GM12873 (cell line): ENCODE data around the gene EEPD1.

Experiments
- TF ChIP-seq, protein P1 (sequence below): IDR thresholded peaks from 2 replicates; pipeline ENCODE4 v1.5.1; 2012; ENCODE audit warnings: low read depth, mild to moderate bottlenecking, moderate library complexity, low read length, control low read depth; ENCODE audit not compliant: insufficient read depth; ENCODE audit errors: missing control alignments

The EEPD1 gene

DNA sequence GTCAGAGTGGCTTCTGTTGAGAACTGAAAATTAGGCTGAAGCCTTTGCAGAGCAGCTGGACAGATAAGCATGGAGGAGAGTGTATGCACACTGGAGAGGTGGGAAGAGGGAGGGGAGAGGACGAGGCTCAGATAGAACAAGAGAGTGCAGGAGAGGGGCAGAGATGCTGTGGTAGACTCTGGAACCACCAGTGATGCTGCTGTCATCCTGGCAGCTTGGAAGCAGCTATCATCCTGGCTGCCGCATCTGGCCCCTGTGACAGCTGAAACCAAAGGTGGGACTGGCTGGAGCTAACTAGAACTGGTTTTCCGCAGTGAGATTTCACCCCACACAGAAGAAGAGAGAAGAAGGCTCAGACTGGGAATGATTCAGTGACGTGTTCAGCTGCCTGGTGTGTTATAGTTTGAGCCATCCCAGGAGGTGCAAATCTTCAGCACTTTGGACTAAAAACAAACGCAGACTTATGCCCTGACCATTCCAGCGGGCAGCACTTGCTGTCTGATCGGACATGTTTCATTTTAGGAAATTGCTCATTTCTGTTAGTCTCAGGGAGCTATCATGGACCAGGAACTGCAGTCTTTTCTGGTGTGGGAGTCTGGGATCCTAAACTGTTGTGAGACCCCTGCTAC is 38.4 kb downstream of the EEPD1 start:
- TF ChIP-seq, protein P1, sequence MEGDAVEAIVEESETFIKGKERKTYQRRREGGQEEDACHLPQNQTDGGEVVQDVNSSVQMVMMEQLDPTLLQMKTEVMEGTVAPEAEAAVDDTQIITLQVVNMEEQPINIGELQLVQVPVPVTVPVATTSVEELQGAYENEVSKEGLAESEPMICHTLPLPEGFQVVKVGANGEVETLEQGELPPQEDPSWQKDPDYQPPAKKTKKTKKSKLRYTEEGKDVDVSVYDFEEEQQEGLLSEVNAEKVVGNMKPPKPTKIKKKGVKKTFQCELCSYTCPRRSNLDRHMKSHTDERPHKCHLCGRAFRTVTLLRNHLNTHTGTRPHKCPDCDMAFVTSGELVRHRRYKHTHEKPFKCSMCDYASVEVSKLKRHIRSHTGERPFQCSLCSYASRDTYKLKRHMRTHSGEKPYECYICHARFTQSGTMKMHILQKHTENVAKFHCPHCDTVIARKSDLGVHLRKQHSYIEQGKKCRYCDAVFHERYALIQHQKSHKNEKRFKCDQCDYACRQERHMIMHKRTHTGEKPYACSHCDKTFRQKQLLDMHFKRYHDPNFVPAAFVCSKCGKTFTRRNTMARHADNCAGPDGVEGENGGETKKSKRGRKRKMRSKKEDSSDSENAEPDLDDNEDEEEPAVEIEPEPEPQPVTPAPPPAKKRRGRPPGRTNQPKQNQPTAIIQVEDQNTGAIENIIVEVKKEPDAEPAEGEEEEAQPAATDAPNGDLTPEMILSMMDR, result no peak

GRCh38 chr7:36192053-36192824 is 39.2 kb downstream of the EEPD1 start:
- TF ChIP-seq, protein P1, result no peak

GRCh38 chr7:36192877-36193276 is 39.8 kb downstream of the EEPD1 start:
- TF ChIP-seq, protein P1, result no peak

DNA sequence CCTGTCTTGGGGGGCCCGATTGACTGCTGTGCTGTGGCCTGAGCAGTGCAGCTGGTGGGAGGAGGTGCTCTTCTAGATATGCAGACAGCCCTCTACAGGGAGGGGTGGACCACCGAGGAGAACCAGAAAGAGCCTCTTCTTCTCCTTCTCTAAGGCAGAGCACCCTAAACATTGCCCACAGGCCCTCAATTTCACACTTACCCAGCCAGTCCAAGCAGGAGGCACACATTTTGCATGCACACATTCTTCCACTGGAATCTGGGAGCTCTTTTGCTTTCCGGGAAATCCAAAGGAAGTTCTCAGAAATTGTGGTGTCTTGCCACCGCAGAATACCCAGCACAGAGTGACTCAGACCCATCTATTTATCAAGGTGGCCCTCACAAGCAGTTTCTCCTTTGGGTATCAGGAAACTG is 45.8 kb downstream of the EEPD1 start:
- TF ChIP-seq, protein P1, result no peak

- TF ChIP-seq, protein P1, result no peak
These were observed 46.3 kb downstream of the EEPD1 start for GRCh38 chr7:36199329-36199728.

- TF ChIP-seq, protein P1, result no peak
These were observed 48.2 kb downstream of the EEPD1 start for GRCh38 chr7:36201122-36201723.

GRCh38 chr7:36202398-36202797 is 49.3 kb downstream of the EEPD1 start:
- TF ChIP-seq, protein P1, result no peak
